GM18858 (cell line): ENCODE results near the gene CBLN4.

Experiments used
- ATAC-seq: cut with Tn5 transposase; IDR thresholded peaks from one replicate; pipeline ENCODE4 v1.9.1; 2021; ENCODE audit not compliant: unreplicated experiment

CBLN4 gene

GRCh38 chr20:55947701-55948100 is 57.6 kb downstream of the CBLN4 start:
- ATAC-seq, result no peak
